Neural progenitor cell (in vitro differentiated cells): Measurements from ENCODE around the gene HDAC7. TPM values are rescaled to one million over a fixed set of nuclear protein-coding genes. Genes with fewer than 3 reads are reported as not detected.

Experiments
- DNase-seq: peaks from one replicate; pipeline ENCODE4 v3.0.0-alpha.2; 2016; ENCODE audit warnings: low spot score
- H2AFZ ChIP-seq: fragments of 200-600 bp; sonication (generic); replicated peaks from 2 replicates; pipeline ENCODE4 v1.6.1; 2016; ENCODE audit warnings: antibody characterized with exemption
- H3F3A ChIP-seq: fragments of 200-600 bp; sonication (generic); 2 replicates; pipeline ENCODE4 v1.6.1; 2016; ENCODE audit warnings: antibody characterized with exemption, low read depth
- H3K27ac ChIP-seq: fragments of 200-600 bp; sonication (generic); 2 replicates; pipeline ENCODE4 v1.5.1; 2016; ENCODE audit warnings: mild to moderate bottlenecking
- H3K27me3 ChIP-seq: fragments of 200-600 bp; sonication (generic); 2 replicates; pipeline ENCODE4 v1.6.1; 2016; ENCODE audit warnings: mild to moderate bottlenecking, moderate library complexity
- H3K36me3 ChIP-seq: fragments of 200-600 bp; sonication (generic); 2 replicates; pipeline ENCODE4 v1.5.1; 2016
- H3K4me1 ChIP-seq: fragments of 200-600 bp; sonication (generic); 2 replicates; pipeline ENCODE4 v1.6.1; 2016; ENCODE audit warnings: mixed run types
- H3K4me2 ChIP-seq: fragments of 200-600 bp; sonication (generic); 2 replicates; pipeline ENCODE4 v1.6.1; 2016
- H3K4me3 ChIP-seq: fragments of 200-600 bp; sonication (generic); 2 replicates; pipeline ENCODE4 v1.5.1; 2016
- H3K79me2 ChIP-seq: fragments of 200-600 bp; sonication (generic); 2 replicates; pipeline ENCODE4 v1.6.1; 2016; ENCODE audit warnings: low read depth
- H3K9ac ChIP-seq: fragments of 200-600 bp; sonication (generic); 2 replicates; pipeline ENCODE4 v1.6.1; 2016
- H3K9me3 ChIP-seq: fragments of 200-600 bp; sonication (generic); 2 replicates; pipeline ENCODE4 v1.5.1; 2016; ENCODE audit warnings: low read depth
- H4K20me1 ChIP-seq: fragments of 200-600 bp; sonication (generic); 2 replicates; pipeline ENCODE4 v1.6.1; 2016; ENCODE audit warnings: low read depth
- H3K27ac Mint-ChIP-seq: 3 replicates; pipeline ENCODE4 v1.8.0; 2021; ENCODE audit warnings: mixed read lengths
- H3K27me3 Mint-ChIP-seq: 2 replicates; pipeline ENCODE4 v1.8.0; 2022; ENCODE audit warnings: low read depth, mild to moderate bottlenecking, inconsistent platforms, moderate library complexity, mixed read lengths; ENCODE audit not compliant: insufficient read depth
- H3K36me3 Mint-ChIP-seq: 3 replicates; pipeline ENCODE4 v1.8.0; 2021; ENCODE audit warnings: mixed read lengths
- H3K4me1 Mint-ChIP-seq: 3 replicates; pipeline ENCODE4 v1.8.0; 2021; ENCODE audit warnings: mixed read lengths
- H3K4me3 Mint-ChIP-seq: 3 replicates; pipeline ENCODE4 v1.8.0; 2021; ENCODE audit warnings: mild to moderate bottlenecking, moderate library complexity, mixed read lengths
- H3K9me3 Mint-ChIP-seq: 3 replicates; pipeline ENCODE4 v1.8.0; 2020; ENCODE audit warnings: mixed read lengths
- EZH2 ChIP-seq: fragments of 200-600 bp; sonication (generic); IDR thresholded peaks from 2 replicates; pipeline ENCODE4 v1.6.1; 2017; ENCODE audit warnings: antibody characterized with exemption, mild to moderate bottlenecking, moderate library complexity
- EZH2phosphoT487 ChIP-seq: fragments of 200-600 bp; sonication (generic); IDR thresholded peaks from 2 replicates; pipeline ENCODE4 v1.6.1; 2017; ENCODE audit warnings: antibody characterized with exemption
- total RNA-seq: library from RNA; depleted of rRNA; stranded (reverse); fragments of >200 nt; gene quantifications from 2 replicates; pipeline ENCODE4 v1.2.3, GENCODE V29; 2015; ENCODE audit warnings: low replicate concordance
- TF ChIP-seq, protein P1 (sequence below): fragments of 200-600 bp; sonication (generic); IDR thresholded peaks from 2 replicates; pipeline ENCODE4 v1.5.1; 2017; ENCODE audit warnings: antibody characterized with exemption, mild to moderate bottlenecking

Gene HDAC7
- total RNA-seq, 1 donor from 2014 or later: 7.2 TPM

DNA sequence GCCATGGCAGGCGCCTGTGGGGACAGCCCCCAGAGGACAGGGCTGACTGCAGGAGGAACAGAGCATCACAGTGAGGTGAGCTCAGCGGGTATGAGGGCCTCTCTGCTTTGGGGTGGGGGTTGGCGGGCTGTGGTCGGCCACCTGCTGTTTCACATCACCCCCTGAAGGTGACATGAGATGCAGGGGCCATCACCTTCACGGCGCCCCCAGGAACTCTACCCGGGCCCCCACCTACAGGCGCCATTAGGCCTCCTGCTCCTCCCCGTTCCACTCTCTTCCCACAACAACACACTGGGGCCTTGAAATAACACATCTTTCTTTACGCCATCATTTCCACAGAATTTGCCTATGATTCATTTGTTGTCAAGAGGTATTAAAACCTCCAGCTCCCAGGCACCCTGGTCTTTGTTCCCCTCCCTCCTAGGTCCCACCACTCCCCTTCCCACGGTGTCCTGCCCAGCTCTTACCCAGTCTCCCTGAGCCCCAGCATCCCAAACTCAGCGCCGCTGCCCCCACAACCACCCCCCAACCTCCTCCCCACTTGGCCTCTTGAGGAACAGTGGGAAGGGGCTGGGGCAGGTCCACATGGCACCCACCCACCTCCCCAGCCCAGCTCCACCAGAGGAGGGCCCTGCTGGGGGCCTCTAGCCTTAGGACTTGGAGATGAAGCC lies 12.7 kb upstream of the HDAC7 start:
- H3K27me3 Mint-ChIP-seq: peaks cover 5% of the 10 kb centered on the region
- no peaks in the 10 kb centered on the region for H3K36me3 ChIP-seq
- H2AFZ ChIP-seq: no peak overlapping the region
- H3K27ac ChIP-seq: no peak overlapping the region
- H3K9me3 Mint-ChIP-seq: no peaks in the 10 kb centered on the region
- H3K9me3 ChIP-seq: no peaks in the 10 kb centered on the region
- peaks cover 56% of the 10 kb centered on the region for H3K4me1 Mint-ChIP-seq
- no peaks in the 10 kb centered on the region for H3K27me3 ChIP-seq
- no peak overlapping the region for H3K4me2 ChIP-seq
- H3F3A ChIP-seq: peaks cover 8% of the 10 kb centered on the region
- H3K27ac Mint-ChIP-seq: peak overlapping the region; percentile 65
- H3K4me1 ChIP-seq: peaks cover 18% of the 10 kb centered on the region
- no peak overlapping the region for H3K4me3 ChIP-seq
- no peaks in the 10 kb centered on the region for H3K79me2 ChIP-seq
- H3K9ac ChIP-seq: no peak overlapping the region
- TF ChIP-seq EZH2phosphoT487 (no peak), EZH2 (no peak)
- TF ChIP-seq, protein P1, sequence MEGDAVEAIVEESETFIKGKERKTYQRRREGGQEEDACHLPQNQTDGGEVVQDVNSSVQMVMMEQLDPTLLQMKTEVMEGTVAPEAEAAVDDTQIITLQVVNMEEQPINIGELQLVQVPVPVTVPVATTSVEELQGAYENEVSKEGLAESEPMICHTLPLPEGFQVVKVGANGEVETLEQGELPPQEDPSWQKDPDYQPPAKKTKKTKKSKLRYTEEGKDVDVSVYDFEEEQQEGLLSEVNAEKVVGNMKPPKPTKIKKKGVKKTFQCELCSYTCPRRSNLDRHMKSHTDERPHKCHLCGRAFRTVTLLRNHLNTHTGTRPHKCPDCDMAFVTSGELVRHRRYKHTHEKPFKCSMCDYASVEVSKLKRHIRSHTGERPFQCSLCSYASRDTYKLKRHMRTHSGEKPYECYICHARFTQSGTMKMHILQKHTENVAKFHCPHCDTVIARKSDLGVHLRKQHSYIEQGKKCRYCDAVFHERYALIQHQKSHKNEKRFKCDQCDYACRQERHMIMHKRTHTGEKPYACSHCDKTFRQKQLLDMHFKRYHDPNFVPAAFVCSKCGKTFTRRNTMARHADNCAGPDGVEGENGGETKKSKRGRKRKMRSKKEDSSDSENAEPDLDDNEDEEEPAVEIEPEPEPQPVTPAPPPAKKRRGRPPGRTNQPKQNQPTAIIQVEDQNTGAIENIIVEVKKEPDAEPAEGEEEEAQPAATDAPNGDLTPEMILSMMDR: no peak
- H4K20me1 ChIP-seq: no peaks in the 10 kb centered on the region
- no peaks in the 10 kb centered on the region for H3K36me3 Mint-ChIP-seq
- no peak for DNase-seq
- no peak overlapping the region for H3K4me3 Mint-ChIP-seq

DNA sequence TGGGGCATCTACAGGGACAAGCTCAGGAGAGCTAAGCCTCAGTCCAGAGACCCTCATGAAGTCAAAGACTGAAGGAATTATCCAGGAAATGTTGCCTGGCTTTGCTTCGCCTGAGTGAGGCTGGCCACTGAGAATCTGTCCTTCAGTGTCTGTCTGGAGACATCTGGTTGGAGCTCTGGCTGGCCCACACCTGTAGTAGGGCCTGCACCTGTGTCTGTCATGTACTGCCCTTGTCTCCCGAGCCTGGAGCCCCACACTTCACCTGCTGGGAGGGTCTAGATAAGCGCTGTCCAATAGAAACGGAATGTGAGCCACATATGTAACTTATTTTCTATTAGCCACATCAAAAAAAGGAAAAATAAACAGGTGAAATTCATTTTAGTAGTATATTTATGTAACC lies 9.9 kb upstream of the HDAC7 start:
- no peaks in the 10 kb centered on the region for H3K36me3 ChIP-seq
- TF ChIP-seq, protein P1: no peak
- no peak for TF ChIP-seq EZH2
- H3K9me3 ChIP-seq: no peaks in the 10 kb centered on the region
- H3K79me2 ChIP-seq: no peaks in the 10 kb centered on the region
- H3K27ac ChIP-seq: no peak overlapping the region
- Mint-ChIP-seq H3K9me3 (no peaks in the 10 kb centered on the region), H3K27me3 (peaks cover 14% of the 10 kb centered on the region), H3K36me3 (no peaks in the 10 kb centered on the region), H3K4me3 (no peak overlapping the region), H3K27ac (no peak overlapping the region), H3K4me1 (peaks cover 49% of the 10 kb centered on the region)
- no peak overlapping the region for H3K9ac ChIP-seq
- H3F3A ChIP-seq: no peaks in the 10 kb centered on the region
- no peaks in the 10 kb centered on the region for H3K27me3 ChIP-seq
- no peak overlapping the region for H3K4me3 ChIP-seq
- H3K4me1 ChIP-seq: peaks cover 7% of the 10 kb centered on the region
- DNase-seq: no peak
- no peaks in the 10 kb centered on the region for H4K20me1 ChIP-seq
- no peak overlapping the region for H2AFZ ChIP-seq
- H3K4me2 ChIP-seq: no peak overlapping the region

DNA sequence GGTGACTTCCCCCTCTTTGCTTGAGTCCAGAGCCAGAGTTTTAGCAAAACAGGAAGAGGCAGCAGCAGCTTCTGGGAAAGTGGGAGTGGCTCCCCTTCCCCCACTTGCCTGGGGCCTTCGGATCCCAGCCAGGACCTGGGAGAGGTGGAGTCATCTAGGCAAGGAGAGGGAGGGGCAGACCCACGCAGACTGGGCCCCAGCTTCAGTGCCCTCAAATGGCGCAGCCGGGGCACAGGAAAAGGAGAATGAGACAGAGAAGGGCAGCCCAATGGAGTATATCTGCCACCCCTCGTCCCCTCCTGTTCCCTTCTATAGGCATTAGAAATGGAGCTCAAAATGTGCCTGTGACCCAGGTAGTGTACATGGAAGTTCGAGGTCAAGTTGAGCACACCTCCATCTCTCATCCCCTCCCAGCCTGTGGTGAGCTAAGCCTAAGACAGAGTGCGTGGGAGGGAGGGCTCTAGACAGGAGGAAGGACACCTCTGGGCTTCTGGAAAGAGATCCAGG lies 9.3 kb upstream of the HDAC7 start:
- Histone ChIP-seq H3K4me1 (peaks cover 7% of the 10 kb centered on the region), H3K79me2 (no peaks in the 10 kb centered on the region), H2AFZ (no peak overlapping the region), H3K9me3 (no peaks in the 10 kb centered on the region), H3K27me3 (no peaks in the 10 kb centered on the region), H4K20me1 (no peaks in the 10 kb centered on the region), H3K4me2 (no peak overlapping the region), H3F3A (no peaks in the 10 kb centered on the region), H3K36me3 (no peaks in the 10 kb centered on the region), H3K4me3 (no peak overlapping the region), H3K9ac (no peak overlapping the region), H3K27ac (no peak overlapping the region)
- Mint-ChIP-seq H3K9me3 (no peaks in the 10 kb centered on the region), H3K4me3 (no peak overlapping the region), H3K36me3 (no peaks in the 10 kb centered on the region), H3K27me3 (peaks cover 16% of the 10 kb centered on the region), H3K27ac (no peak overlapping the region), H3K4me1 (peaks cover 49% of the 10 kb centered on the region)
- no peak for DNase-seq
- TF ChIP-seq, protein P1: no peak
- TF ChIP-seq EZH2phosphoT487 (no peak), EZH2 (no peak)
